Kidney (tissue), 14 donors: Measurements from ENCODE around the gene FUZ. TPM values are rescaled to one million over a fixed set of nuclear protein-coding genes. Genes with fewer than 3 reads are reported as not detected.
A peak's percentile ranks its signal among the peaks of the same experiment; 100 is the strongest.

Experiments used
- DNase-seq, 5 donors: peaks; one replicate each; pipeline ENCODE4 v3.0.0-alpha.2; 2013 to 2020
- FAIRE-seq: peaks from 2 replicates; lab custom pipeline; 2012; peaks lifted over from hg19 to GRCh38; lab: Jason Lieb, UNC
- H3K27ac ChIP-seq, 2 donors: one replicate each; pipeline ENCODE4 v1.7.0; 2013; ENCODE audit warnings: low read depth in 2 of 2, low read length in 2 of 2, inconsistent platforms in 1 of 2
- H3K27me3 ChIP-seq: one replicate; pipeline ENCODE4 v1.7.1; 2013; ENCODE audit warnings: low read length, inconsistent platforms; ENCODE audit not compliant: control insufficient read depth, insufficient read depth
- H3K36me3 ChIP-seq, 3 donors: one replicate each; pipeline versions ENCODE4 v1.7.0 to v1.7.1; 2013; ENCODE audit warnings: low read length in 3 of 3, control low read depth in 1 of 3, inconsistent platforms in 1 of 3; ENCODE audit not compliant: insufficient read depth in 3 of 3, control insufficient read depth in 2 of 3
- H3K4me1 ChIP-seq, 3 donors: one replicate each; pipeline versions ENCODE4 v1.7.0 to v1.7.1; 2013; ENCODE audit warnings: low read length in 3 of 3, inconsistent platforms in 1 of 3, low read depth in 1 of 3; ENCODE audit not compliant: control insufficient read depth in 2 of 3, insufficient read depth in 2 of 3
- H3K4me3 ChIP-seq, 3 donors: one replicate each; pipeline versions ENCODE4 v1.7.0 to v1.8.1; 2013; ENCODE audit warnings: low read length in 3 of 3, control low read depth in 1 of 3, inconsistent platforms in 1 of 3
- H3K9ac ChIP-seq, 3 donors: one replicate each; pipeline versions ENCODE4 v1.7.0 to v1.7.1; 2013; ENCODE audit warnings: low read length in 3 of 3, control low read depth in 1 of 3, inconsistent platforms in 1 of 3
- H3K9me3 ChIP-seq, 3 donors: one replicate each; pipeline versions ENCODE4 v1.7.0 to v1.7.1; 2013; ENCODE audit warnings: low read length in 3 of 3, control low read depth in 1 of 3, inconsistent platforms in 1 of 3; ENCODE audit not compliant: control insufficient read depth in 2 of 3, insufficient read depth in 1 of 3
- CTCF ChIP-seq: IDR thresholded peaks from 3 replicates; pipeline ENCODE4 v1.5.1; 2012; ENCODE audit warnings: mild to moderate bottlenecking, moderate library complexity, borderline replicate concordance; ENCODE audit not compliant: insufficient read depth; ENCODE audit errors: extremely low read depth
- intact Hi-C: fragments of 100-400 bp; cut with DNase I; formaldehyde crosslinking; loops from one replicate; pipeline ENCODE4 v1.11.1; 2022
- polyA plus RNA-seq: library from polyadenylated mRNA; stranded (reverse); fragments of 350-450 nt; fragmentation: Illumina TruSeq; extraction: RNeasy Lipid Tissue Mini Kit (QIAGEN cat#74804); gene quantifications from one replicate; pipeline ENCODE4 v1.2.3, GENCODE V29; 2014; ENCODE audit warnings: low read depth, low replicate concordance; ENCODE audit not compliant: insufficient read depth
- total RNA-seq: library from RNA; stranded (reverse); fragmentation: NEBNext Ultra II Directional; extraction: Animal tissue kit (Norgen Biotek cat#: 25700); gene quantifications from one replicate; pipeline ENCODE4 v1.2.1, GENCODE V29; 2021
- donor health status: control.
- donor health status: control.
- donor health status: control.
- donor health status: control.
- donor health status: control.
- donor health status: DM: yes; HTN: yes; CAD: no.
- donor health status: Normal renal cell carcinoma (clear cell type).

The FUZ gene
- total and polyA plus RNA-seq, 2 donors from 2014 or later, result 26.9 to 51.2 TPM

DNA sequence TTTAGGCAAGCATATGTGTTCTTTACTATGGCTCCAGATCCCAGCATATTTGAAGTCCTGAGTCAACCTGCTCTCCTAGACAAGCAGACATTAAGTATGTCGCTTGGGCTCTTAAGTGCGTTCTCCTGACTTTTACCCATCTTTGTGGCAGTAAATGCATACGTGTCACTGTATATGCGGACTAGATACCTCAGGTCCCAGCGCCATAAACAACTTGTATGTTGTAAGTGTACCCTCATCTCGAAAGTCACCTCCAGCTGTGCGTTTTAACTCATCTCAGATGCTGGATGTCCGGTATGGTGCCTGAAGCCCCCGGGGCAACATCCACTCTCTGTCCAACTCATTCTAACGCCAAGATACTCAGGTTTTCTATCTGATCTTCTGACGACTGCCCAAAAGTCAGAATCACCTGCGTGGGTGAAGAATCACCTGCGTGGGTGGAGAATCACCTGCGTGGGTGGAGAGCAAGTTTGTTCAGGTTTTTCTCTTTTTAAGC, 39.6 kb upstream of the FUZ start:
- FAIRE-seq, result no peak
- Histone ChIP-seq H3K27ac (no peak overlapping the region), H3K9ac (peak overlapping the region in 2 of 3 donors; percentile 34 to 51), H3K27me3 (no peaks in the 10 kb centered on the region), H3K4me3 (peak overlapping the region; percentile 62 to 77 (median 76)), H3K4me1 (peaks cover 0 to 17% (median 9%) of the 10 kb centered on the region in 3 donors), H3K9me3 (no peaks in the 10 kb centered on the region), H3K36me3 (peaks cover 0 to 19% (median 9%) of the 10 kb centered on the region in 3 donors)
- TF ChIP-seq CTCF, result no peak
- DNase-seq, result peak in 1 of 5 donors; percentile 34
- intact Hi-C loops, result no loop called here

GRCh38 chr19:49851456-49852259, 38.6 kb upstream of the FUZ start:
- DNase-seq (peak; percentile 65 to 91 (median 83)), FAIRE-seq (no peak)
- H3K4me3 ChIP-seq, result peak overlapping the region; percentile 62 to 77 (median 76)
- H3K36me3 ChIP-seq, result peaks cover 0 to 12% (median 6%) of the 10 kb centered on the region in 3 donors
- no peaks in the 10 kb centered on the region for H3K9me3 ChIP-seq
- H3K27ac ChIP-seq, result peak overlapping the region; percentile 98 to 99
- peak overlapping the region; percentile 34 to 51 (median 42) for H3K9ac ChIP-seq
- intact Hi-C loops, result no loop called here
- H3K27me3 ChIP-seq, result no peaks in the 10 kb centered on the region
- H3K4me1 ChIP-seq, result peaks cover 0 to 17% (median 9%) of the 10 kb centered on the region in 3 donors
- TF ChIP-seq CTCF, result no peak

GRCh38 chr19:49850487-49851342, 37.6 kb upstream of the FUZ start, which contains the start of gene PTOV1:
Gene PTOV1 (plus strand): TSS chr19:49851159.
- no peak for TF ChIP-seq CTCF
- peak within 1 kb of the TSS; percentile 76 to 91 (median 87) for H3K4me3 ChIP-seq
- H3K4me1 ChIP-seq, result peaks cover 0 to 17% (median 9%) of the 10 kb centered on the region in 3 donors
- no peak for FAIRE-seq
- no peaks in the 10 kb centered on the region for H3K9me3 ChIP-seq
- intact Hi-C loops, result no loop called here
- H3K36me3 ChIP-seq, result peaks cover 0 to 6% (median 5%) of the 10 kb centered on the region in 3 donors
- DNase-seq, result peak; percentile 92 to 96 (median 96)
- H3K27me3 ChIP-seq, result no peaks in the 10 kb centered on the region
- peak within 1 kb of the TSS; percentile 51 to 94 (median 85) for H3K9ac ChIP-seq
- peak within 1 kb of the TSS; percentile 98 to 99 for H3K27ac ChIP-seq
